NCI-H2196 (cell line): ENCODE data around the gene PHTF1.
A peak's percentile ranks its signal among the peaks of the same experiment; 100 is the strongest.

Source experiments
- DNase-seq: peaks from one replicate; lab custom pipeline; 2025; ENCODE audit not compliant: unreplicated experiment; lab: John Stamatoyannopoulos, UW

Gene PHTF1

DNA sequence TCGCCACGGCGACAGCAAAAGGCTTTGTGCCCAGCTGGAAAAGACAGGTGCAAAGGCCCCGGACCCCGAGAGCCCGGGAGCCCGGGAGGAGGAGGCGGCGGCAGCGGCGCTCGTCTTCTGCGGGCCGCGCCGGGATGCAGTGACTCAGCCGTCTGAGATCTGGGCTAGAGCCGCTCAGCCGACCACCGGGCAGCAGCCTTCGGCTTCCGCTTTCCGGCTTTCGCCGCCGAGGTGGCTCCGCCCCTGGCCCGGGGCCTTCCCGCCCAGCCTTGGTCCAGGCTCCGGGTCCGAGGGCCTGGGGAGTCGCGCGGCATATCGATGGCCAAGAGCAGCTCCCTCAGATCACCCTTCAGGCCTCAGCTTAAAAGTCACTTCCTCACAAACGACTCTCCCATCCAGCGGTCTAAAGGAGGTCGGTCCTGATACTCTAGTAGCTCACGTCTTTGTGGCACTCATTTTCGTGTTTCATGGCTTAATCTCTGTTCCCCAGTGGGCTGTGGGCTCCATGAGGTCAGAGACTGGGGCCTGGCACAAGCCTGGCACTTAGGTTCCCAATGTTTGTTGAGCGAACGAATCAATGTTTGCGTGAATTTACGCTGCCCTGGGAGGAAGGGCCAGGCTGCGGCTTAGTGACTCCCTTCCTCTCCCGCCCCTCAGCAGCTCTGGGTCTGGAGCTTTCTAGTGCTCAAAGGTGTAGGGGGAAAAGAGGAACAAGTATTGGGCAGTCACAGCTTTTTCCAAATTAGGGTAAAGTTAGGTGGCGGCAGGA lies at the start of gene PHTF1:
TSS of gene PHTF1 (minus strand) at position 154 of the 769 bp plus-strand sequence. CDS start 783 bp downstream, outside the sequence.
- DNase-seq: peak; percentile 79

GRCh38 chr1:113808450-113809195 lies 49.3 kb upstream of the PHTF1 start:
- DNase-seq: no peak

- DNase-seq: no peak
These were observed 46.4 kb upstream of the PHTF1 start for GRCh38 chr1:113805639-113806038.

- DNase-seq: no peak
These were observed 45.9 kb upstream of the PHTF1 start for GRCh38 chr1:113805256-113805531.

GRCh38 chr1:113804421-113805255 lies 45.4 kb upstream of the PHTF1 start:
- no peak for DNase-seq

- no peak for DNase-seq
These were observed 43.2 kb upstream of the PHTF1 start for GRCh38 chr1:113802367-113803007.

DNA sequence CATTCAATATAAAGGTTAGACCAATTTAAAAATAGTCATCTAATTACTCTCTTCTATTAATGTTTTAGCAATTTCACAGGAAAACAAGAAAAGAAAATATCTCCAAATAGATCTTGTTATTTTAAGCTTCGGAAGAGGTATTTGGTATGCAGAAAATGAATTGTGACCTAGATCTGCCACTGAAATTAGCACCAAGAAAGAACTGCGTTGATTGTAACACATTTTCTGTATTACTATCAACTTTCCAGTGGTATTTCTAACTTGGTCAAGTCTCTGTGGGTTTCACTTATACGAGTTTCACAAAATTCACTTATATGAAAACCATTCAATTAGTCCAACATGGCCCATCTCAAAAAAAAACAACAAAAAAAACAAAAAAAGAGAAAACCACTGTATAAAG lies 41.2 kb upstream of the PHTF1 start:
- no peak for DNase-seq

- DNase-seq: no peak
These were observed 38.2 kb upstream of the PHTF1 start for GRCh38 chr1:113797472-113797871.

- DNase-seq: no peak
These were observed 34.9 kb upstream of the PHTF1 start for GRCh38 chr1:113793878-113794834.

DNA sequence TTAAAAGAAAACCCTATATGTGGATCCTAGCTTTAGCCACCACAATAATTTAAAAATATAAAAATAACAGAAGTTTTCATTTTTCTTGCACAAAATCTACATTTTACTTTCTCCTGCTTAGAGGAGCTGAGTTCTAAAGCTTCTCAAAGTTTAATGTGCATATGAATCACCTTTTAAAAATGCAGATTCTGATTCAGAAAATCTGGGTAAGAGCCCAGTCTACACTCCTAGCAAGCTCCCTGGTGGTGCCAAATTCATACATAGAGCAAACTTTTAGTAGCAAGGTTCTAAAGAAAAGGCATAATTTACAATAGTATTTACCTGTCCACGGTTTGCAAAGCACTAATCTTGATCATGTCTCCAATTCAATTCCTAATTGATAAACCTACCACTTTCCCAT lies 33.7 kb upstream of the PHTF1 start:
- no peak for DNase-seq

GRCh38 chr1:113792471-113792870 lies 33.2 kb upstream of the PHTF1 start:
- no peak for DNase-seq

- DNase-seq: no peak
These were observed 29.5 kb upstream of the PHTF1 start for GRCh38 chr1:113788802-113789201.

DNA sequence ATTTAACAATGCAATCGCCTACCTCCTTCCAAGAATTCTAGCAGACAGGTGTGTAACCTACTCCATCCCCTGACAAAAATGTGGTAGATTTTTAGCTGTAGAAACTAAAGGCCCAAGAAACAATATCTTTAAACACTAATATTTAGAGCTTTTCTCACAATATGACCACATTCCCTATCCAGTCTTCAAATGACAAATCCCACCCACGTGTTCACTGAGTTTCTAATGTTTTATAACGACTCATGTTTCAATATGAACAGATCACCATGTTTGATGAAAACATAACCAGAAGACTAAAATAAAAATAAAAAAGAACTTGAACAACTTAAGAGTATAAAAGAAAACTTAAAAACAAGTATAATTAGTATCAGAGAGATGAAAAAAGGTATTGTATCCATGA lies 28.4 kb upstream of the PHTF1 start:
- no peak for DNase-seq

DNA sequence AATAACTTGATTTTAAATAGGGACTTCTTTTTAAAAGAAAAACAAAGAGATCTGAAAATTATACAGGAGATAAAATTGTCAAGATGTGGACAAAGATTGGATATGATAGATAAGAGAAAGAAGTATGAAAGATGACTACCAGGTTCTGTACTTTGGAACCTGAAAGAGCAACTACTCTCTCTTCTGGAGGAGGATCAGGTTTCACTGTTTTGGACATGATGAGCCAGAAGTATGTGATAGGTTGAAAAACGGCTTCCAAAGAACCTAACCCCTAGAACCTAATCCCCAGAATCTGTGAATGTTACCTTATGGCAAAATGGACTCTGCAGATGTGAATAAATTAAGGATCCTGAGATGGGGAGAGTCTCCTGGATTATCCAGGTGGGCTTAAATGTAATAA lies 26.8 kb upstream of the PHTF1 start:
- DNase-seq: no peak

GRCh38 chr1:113784104-113784779 lies 25.0 kb upstream of the PHTF1 start:
- DNase-seq: no peak

GRCh38 chr1:113783254-113784103 lies 24.2 kb upstream of the PHTF1 start:
- no peak for DNase-seq

DNA sequence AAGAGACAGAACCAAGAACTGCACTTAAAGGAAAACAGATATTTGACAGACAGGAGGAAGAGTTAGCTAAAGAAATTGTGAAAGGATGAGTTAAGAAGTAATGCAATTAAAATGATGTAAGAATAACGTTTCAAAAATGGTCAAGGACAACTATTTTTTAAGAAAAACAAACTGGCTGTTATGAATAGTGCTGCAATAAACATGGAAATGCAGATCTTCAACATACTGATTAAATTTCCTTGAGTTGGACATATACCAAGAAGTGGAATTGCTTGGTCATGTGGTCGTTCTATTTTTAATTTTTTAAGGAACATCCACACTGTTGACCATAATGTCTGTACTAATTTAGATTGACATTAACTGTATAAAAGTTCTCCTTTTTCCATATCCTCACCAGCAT lies 23.1 kb upstream of the PHTF1 start:
- no peak for DNase-seq

DNA sequence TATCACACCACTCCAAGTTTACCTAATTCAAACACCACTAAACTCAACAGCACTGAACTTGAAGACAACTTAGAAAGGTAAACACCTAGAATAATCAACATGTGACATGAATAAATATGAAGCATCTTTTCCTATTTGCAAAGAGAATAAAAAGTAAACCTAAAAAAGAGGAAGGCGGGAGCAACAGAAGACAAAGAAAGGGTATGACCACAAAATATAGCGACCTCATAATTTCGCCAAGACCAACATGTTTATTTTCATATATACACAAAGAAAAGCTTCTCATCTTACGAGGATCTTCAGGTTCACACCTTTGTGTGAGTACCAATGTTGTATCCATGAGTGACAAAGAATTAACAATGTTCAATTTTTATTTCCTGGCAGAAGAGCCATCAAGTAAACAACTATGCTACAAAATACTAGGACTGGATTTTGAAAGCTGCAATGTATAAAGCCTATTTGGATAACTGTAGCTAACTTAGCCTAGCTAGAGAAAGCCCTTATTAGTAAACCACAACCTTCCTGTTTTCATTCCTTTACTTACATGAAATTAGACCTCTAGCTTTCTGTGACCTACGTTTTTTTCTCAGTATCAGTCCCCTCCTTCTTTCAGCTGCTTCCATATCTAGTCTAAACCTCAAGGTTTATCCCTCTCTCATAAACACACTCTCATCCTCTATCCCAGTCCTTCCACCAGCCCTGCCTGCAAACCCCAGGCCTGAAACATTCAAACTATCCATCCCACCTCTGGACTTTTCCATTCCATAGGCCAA lies 21.3 kb upstream of the PHTF1 start:
- no peak for DNase-seq
